Right renal cortex interstitium (tissue), 3 donors: ENCODE measurements around the gene TMEM79. TPM values are rescaled to one million over a fixed set of nuclear protein-coding genes. Genes with fewer than 3 reads are reported as not detected.

ENCODE experiments used
- DNase-seq, 3 donors: peaks; one replicate each; pipeline ENCODE4 v3.0.0-alpha.2; 2013; ENCODE audit warnings: low read depth in 3 of 3, low spot score in 2 of 3
- polyA plus RNA-seq, 3 donors: library from polyadenylated mRNA; unstranded; fragments of 120-200 nt; gene quantifications; one replicate each; pipeline ENCODE4 v1.2.1, GENCODE V29; 2013; ENCODE audit not compliant: insufficient read length in 3 of 3

TMEM79 gene
- polyA plus RNA-seq, 3 donors: 4.1 to 4.8 (median 4.8) TPM

- no peak for DNase-seq
These were observed 21.5 kb upstream of the TMEM79 start for GRCh38 chr1:156262461-156263287.

GRCh38 chr1:156263288-156263655 lies 20.9 kb upstream of the TMEM79 start:
- no peak for DNase-seq

GRCh38 chr1:156266051-156266450 lies 18.1 kb upstream of the TMEM79 start:
- no peak for DNase-seq

DNA sequence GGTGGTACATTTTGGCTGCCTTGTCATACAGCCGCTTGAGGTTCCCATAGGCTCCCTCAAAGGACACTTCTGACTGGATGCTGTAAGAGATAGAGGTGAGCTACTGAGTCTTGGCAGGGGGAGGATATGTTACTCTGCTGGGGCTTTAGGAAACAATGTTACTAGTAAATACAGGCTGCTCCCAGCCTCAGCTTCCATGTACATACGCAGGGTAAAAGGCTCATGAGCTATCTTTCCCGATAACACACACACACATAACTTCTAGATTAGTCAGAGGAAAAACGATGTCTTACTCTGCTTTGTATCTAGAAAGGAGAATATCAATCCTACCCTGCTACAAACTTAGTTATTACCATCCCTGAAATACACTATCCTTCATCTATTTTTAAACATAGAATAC lies 15.8 kb upstream of the TMEM79 start:
- DNase-seq: no peak

GRCh38 chr1:156270314-156270713 lies 13.8 kb upstream of the TMEM79 start:
- DNase-seq: no peak

DNA sequence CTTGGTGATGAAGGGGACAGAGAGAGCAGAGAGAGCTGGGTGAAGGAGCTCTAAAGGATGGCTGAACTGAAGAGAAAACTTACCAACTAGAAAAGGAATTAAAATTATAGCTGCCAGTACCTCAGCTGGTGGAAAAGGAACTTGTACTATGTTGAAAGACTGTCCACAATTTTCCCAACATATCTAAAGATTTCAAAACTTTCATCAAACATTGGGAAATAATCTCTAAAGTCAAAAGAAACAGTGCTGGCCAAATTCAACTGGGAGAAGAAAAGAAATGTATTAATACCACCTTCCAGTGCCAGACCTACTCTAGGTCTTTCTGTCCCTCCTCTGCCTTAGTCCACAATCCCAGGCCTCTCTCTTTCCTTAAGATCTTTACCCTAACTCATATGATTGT lies 7.6 kb upstream of the TMEM79 start:
- DNase-seq: no peak

- no peak for DNase-seq
These were observed 7.2 kb upstream of the TMEM79 start for GRCh38 chr1:156276966-156277381.

DNA sequence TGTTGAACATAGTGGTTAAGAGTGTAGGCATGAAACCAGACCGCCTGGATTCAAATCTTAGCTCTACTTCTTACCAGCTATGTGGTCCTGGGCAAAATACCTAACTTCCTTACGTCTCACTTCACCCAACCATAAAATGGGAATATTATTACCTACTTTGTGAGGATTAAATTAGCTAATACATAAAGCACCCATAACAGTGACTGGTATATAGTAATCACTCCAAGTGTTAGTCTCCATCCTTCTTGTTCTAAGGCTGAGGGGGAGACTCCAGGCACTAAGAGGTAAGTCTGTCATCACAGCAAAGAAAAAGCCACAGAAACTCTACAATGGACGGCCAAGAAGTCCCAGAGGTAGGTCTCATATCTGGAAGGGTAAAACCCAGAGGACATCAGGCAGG lies 4.3 kb upstream of the TMEM79 start:
- DNase-seq: no peak

DNA sequence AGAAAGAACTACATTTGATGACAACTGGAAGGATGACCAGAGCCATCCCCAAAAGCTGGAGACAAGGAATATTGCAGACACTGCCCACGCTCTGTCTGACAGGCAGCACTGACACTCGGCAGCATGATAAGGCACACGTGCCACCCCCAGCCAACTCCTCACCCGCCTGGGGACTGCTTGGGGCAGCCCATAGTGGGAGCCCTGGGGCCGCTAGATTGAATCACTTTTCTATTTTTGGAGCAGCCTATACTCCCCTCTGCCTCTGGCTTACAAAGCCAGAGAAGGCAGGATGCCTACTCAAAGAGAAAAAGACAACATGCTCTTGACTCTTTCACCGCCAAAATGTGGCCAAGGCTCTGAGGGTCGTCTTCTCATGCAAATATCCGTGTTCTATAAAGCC lies 2.8 kb upstream of the TMEM79 start:
- DNase-seq: no peak

DNA sequence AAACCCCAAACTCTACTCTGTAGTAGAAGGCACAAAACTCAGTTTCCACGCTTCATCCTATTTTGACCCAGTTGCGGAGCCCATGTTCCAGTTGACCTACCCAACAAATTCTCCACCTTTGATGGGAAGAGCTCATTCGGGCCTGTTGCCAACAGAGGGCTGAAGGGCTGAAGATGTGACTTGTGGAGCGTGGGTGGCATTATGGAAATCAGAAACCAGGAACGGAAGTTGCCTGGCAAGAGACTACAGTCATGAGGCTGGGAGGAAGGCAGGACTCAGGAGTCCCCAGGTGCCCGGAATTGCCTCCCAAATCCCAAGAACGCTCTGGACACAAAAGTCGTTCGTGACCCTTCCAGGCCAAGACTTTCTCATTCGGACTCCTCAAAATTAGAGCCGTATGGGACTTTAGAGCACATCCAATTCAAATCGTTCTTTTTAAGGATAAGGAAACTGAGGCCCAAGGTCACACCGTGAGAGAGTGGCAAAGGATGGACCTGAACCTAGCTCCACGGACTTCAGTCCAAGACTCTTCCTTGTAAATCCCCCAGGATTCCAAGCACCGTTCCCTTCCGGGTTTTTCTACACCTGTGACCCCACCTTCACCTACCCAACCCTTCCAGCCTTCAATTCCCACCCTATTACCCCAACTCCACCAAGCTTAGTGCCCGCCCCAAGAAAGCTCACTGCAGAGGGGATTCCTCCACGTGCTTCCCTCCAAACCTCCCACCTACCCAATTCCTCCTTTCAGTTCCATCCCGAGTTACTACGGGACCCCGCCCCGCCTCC lies 2.2 kb upstream of the TMEM79 start:
- no peak for DNase-seq

DNA sequence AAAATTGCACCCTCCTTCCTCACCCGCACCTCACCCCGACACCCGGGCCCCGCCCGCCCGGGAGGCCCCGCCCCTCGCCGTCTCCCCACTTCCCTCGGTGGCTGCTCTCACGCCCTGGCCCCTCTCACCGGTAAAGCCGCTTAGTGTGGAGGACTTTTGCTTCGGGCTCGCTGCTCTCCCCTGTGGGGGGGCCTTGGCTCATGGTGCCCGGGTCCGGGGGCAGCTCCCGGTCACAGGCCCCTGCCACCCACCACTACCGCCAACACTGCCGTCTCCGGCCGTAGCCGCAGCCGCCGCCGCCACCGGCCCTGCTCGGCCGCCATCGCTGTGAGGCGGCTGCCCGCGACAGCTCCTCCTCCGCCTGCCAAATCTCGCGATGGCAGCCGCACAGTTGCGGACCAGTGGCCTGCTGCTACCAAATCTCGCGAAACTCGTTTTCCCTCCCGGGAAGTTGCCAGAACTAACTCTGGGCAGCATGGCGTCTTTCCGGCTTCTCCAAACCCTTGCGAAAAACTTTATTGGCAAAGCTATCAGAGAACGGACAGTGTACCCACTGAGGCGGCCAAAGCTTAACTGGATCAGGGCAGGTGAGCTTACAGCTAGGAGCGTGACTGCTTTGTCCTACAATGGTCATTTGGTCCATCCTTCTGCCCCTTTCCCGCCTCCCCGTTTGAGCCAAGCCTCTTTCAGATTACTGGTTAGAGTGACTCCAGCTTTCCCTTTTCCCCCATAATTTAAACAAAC lies 1.5 kb upstream of the TMEM79 start, which contains the start of gene SMG5:
Gene SMG5, minus strand, starts transcription at position 347 of the 744 bp plus-strand sequence. Its CDS starts 145 bp downstream, at position 202.
- peak; percentile 94 to 98 (median 98) for DNase-seq

DNA sequence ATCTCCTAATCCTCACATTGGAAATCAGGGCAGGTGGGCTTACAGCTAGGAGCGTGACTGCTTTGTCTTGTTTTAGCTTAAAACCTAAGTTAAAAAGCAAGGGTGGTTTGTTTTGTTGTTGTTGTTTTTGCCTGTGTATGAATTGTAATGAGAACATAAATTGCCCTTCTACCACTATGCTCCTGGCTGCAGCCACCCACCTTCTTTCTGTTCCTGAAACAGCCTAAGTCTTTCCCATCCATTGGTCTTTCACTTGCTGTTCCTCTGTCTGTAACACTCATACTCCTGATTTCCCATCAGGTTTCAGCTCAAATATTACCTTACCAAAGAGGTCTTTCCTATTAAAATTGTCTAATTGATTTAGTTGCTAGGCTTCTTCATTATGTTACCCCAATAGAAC lies 604 bp upstream of the TMEM79 start:
- DNase-seq: no peak

- no peak for DNase-seq
These were observed 632 bp downstream of the TMEM79 start for GRCh38 chr1:156284757-156285156.

- no peak for DNase-seq
These were observed 1.3 kb downstream of the TMEM79 start for GRCh38 chr1:156285437-156285836.

DNA sequence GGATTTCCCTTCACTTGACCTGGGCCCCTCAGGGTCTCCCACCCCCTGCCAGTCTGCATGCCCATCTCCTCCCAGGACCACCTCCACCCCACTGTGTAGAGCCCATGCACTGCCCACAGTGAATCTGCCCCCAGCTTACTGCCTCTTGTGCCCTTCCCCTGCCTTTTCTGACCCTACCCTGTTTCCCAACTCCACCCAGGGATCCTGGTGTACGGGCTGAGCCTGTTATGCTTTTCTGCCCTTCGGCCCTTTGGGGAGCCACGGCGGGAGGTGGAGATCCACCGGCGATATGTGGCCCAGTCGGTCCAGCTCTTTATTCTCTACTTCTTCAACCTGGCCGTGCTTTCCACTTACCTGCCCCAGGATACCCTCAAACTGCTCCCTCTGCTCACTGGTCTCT lies 1.9 kb downstream of the TMEM79 start:
- no peak for DNase-seq

- DNase-seq: no peak
These were observed 5.7 kb downstream of the TMEM79 start for GRCh38 chr1:156289857-156290256.

DNA sequence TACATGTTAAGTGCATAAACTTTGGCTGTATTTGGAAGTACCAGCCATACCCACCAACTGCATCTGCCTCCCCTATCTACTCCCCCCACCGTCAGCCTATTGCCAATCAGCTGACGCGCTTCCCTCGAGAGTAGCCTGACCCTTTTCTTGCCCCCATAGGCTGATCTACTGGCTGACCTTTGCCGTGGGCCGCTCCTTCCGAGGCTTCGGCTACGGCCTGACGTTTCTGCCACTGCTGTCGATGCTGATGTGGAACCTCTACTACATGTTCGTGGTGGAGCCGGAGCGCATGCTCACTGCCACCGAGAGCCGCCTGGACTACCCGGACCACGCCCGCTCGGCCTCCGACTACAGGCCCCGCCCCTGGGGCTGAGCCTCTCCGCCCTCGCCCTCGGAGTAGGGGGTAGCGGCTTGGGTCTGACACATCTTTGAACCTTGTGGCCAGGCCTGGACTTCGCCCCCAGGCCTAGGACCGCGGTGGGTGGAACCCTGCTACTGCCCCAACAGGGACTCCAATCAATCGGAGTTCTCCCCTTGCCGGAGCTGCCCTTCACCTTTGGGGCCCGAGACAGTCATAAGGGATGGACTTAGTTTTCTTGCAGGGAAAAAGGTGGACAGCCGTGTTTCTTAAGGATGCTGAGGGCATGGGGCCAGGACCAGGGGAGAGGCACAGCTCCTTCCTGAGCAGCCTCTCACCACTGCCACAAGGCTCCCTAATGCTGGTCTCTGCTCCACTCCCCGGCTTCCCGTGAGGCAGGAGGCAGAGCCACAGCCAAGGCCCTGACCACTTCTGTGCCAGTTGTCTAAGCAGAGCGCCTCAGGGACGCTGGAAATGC lies 7.3 kb downstream of the TMEM79 start:
- DNase-seq: peak in 2 of 3 donors; percentile 61 to 62

GRCh38 chr1:156293098-156293434 lies 8.9 kb downstream of the TMEM79 start:
- DNase-seq: no peak

GRCh38 chr1:156293895-156294294 lies 9.8 kb downstream of the TMEM79 start:
- no peak for DNase-seq

GRCh38 chr1:156295391-156295947 lies 11.3 kb downstream of the TMEM79 start, which contains the start of gene GLMP:
Gene GLMP, minus strand, starts transcription at chr1:156295679. Its CDS starts 34 bp downstream, at chr1:156295645.
- peak in 1 of 3 donors; percentile 47 for DNase-seq
